HCT116 (cell line): ENCODE data around the gene ESPNL. TPM values are rescaled to one million over a fixed set of nuclear protein-coding genes. Genes with fewer than 3 reads are reported as not detected.

ENCODE experiments used
- ATAC-seq: fragments of 200-7000 bp; cut with Tn5 transposase; 2 replicates; pipeline ENCODE4 v1.9.1; 2020; ENCODE audit warnings: mild to moderate bottlenecking, moderate library complexity
- BruUV-seq: library from RNA; stranded (reverse); fragments of 400-500 nt; replicated peaks from 2 replicates; lab custom pipeline; 2021; lab: Mats Ljungman, UMichigan
- CTCF ChIA-PET: fragments of 300-600 bp; sonication (Branson Sonifier 250); formaldehyde crosslinking; loops from one replicate; lab custom pipeline; 2021; ENCODE audit warnings: antibody characterized with exemption; lab: Charles Lee
- POLR2A ChIA-PET: fragments of 300-600, 350-600 bp; sonication (Branson Sonifier 250); formaldehyde crosslinking; loops from one replicate; lab custom pipeline; 2021; ENCODE audit warnings: antibody characterized with exemption; lab: Charles Lee
- RAD21 ChIA-PET, 2 experiments: fragments of 300-600 bp; sonication (Branson Sonifier 250); formaldehyde crosslinking; loops; one replicate each; lab custom pipeline; 2023; ENCODE audit warnings: low total read pairs in 2 of 2; ENCODE audit not compliant: uncharacterized antibody in 2 of 2, unreplicated experiment in 2 of 2, low non-redundant PET in 1 of 2; lab: Charles Lee
- DNase-seq: peaks from one replicate; pipeline ENCODE4 v3.0.0-alpha.2; 2010; ENCODE audit warnings: low read depth, low spot score
- H2AFZ ChIP-seq: fragments of 200-600 bp; shearing (Covaris generic), sonication (generic); 2 replicates; pipeline ENCODE4 v1.6.1; 2017; ENCODE audit warnings: low read depth, mixed run types, mixed read lengths, antibody characterized with exemption, low read length; ENCODE audit not compliant: poor library complexity, severe bottlenecking
- H3K27ac ChIP-seq: 2 replicates; pipeline ENCODE4 v1.5.1; 2012; ENCODE audit warnings: low read depth, low read length
- H3K27me3 ChIP-seq: fragments of 200-600 bp; sonication (generic); 2 replicates; pipeline ENCODE4 v1.6.1; 2016; ENCODE audit warnings: mixed run types, low read length, mixed read lengths; ENCODE audit not compliant: insufficient read depth
- H3K36me3 ChIP-seq, 2 experiments: fragments of 200-500 bp in 1 of 2; fragments of 200-600 bp in 1 of 2; sonication (Bioruptor generic) in 1 of 2; sonication (generic) in 1 of 2; 2 replicates each; pipeline versions ENCODE4 v1.5.1 to v1.6.1; 2014 to 2016; ENCODE audit warnings: low read length in 2 of 2, inconsistent platforms in 1 of 2, mixed read lengths in 1 of 2, mixed run types in 1 of 2; ENCODE audit not compliant: insufficient read depth in 2 of 2, control insufficient read depth in 1 of 2
- H3K4me1 ChIP-seq, 2 experiments: fragments of 200-600 bp in 1 of 2; sonication (generic) in 1 of 2; 2 replicates each; pipeline versions ENCODE4 v1.5.1 to v1.6.1; 2012 to 2017; ENCODE audit warnings: low read length in 2 of 2, inconsistent platforms in 1 of 2, mild to moderate bottlenecking in 1 of 2, mixed read lengths in 1 of 2, mixed run types in 1 of 2, moderate library complexity in 1 of 2; ENCODE audit not compliant: insufficient read depth in 2 of 2, control insufficient read depth in 1 of 2
- H3K4me2 ChIP-seq: fragments of 200-600 bp; sonication (generic); 2 replicates; pipeline ENCODE4 v1.6.1; 2017; ENCODE audit warnings: mixed run types, low read length, mixed read lengths
- H3K4me3 ChIP-seq, 2 experiments: fragments of 200-600 bp in 1 of 2; sonication (generic) in 1 of 2; replicated peaks in 1 of 2; 2 replicates each; pipeline ENCODE4 v1.5.1; 2011 to 2016; ENCODE audit warnings: low read length in 2 of 2, control low read depth in 1 of 2, low read depth in 1 of 2, mild to moderate bottlenecking in 1 of 2, mixed read lengths in 1 of 2, mixed run types in 1 of 2
- H3K79me2 ChIP-seq: fragments of 200-600 bp; sonication (generic); 2 replicates; pipeline ENCODE4 v1.6.1; 2017; ENCODE audit warnings: mild to moderate bottlenecking, mixed run types, low read length, moderate library complexity, mixed read lengths; ENCODE audit not compliant: insufficient read depth
- H3K9ac ChIP-seq: fragments of 200-600 bp; sonication (generic); 2 replicates; pipeline ENCODE4 v1.6.1; 2016; ENCODE audit warnings: low read length, mixed read lengths
- H3K9me2 ChIP-seq: fragments of 200-600 bp; sonication (generic), shearing (Covaris generic); 2 replicates; pipeline ENCODE4 v1.6.1; 2017; ENCODE audit warnings: mixed run types, mild to moderate bottlenecking, moderate library complexity; ENCODE audit not compliant: insufficient read depth
- H3K9me3 ChIP-seq, 2 experiments: fragments of 200-500 bp in 1 of 2; fragments of 200-600 bp in 1 of 2; sonication (Bioruptor generic) in 1 of 2; sonication (generic) in 1 of 2; 2 replicates each; pipeline ENCODE4 v1.6.1; 2014 to 2017; ENCODE audit warnings: low read length in 2 of 2, mixed read lengths in 2 of 2, inconsistent platforms in 1 of 2, low read depth in 1 of 2, mild to moderate bottlenecking in 1 of 2, mixed run types in 1 of 2, moderate library complexity in 1 of 2; ENCODE audit not compliant: control insufficient read depth in 1 of 2, insufficient read depth in 1 of 2
- H4K20me1 ChIP-seq: fragments of 200-600 bp; sonication (generic), shearing (Covaris generic); 2 replicates; pipeline ENCODE4 v1.6.1; 2017; ENCODE audit warnings: mixed run types, mild to moderate bottlenecking, moderate library complexity; ENCODE audit not compliant: insufficient read depth
- CEBPB ChIP-seq: IDR thresholded peaks from 2 replicates; pipeline ENCODE4 v1.6.1; 2012; ENCODE audit warnings: low read depth
- EGR1 ChIP-seq: IDR thresholded peaks from 2 replicates; pipeline ENCODE4 v1.6.1; 2012; ENCODE audit warnings: low read depth
- ELF1 ChIP-seq: IDR thresholded peaks from 2 replicates; pipeline ENCODE4 v1.6.1; 2012; ENCODE audit warnings: low read depth, borderline replicate concordance
- EZH2 ChIP-seq: fragments of 200-600 bp; sonication (generic); IDR thresholded peaks from 2 replicates; pipeline ENCODE4 v1.6.1; 2017; ENCODE audit warnings: antibody characterized with exemption, mixed run types
- EZH2phosphoT487 ChIP-seq: fragments of 200-600 bp; IDR thresholded peaks from 2 replicates; pipeline ENCODE4 v1.6.1; 2018; ENCODE audit warnings: antibody characterized with exemption, borderline replicate concordance
- FOSL1 ChIP-seq: IDR thresholded peaks from 2 replicates; pipeline ENCODE4 v1.6.1; 2012; ENCODE audit warnings: low read depth
- JUND ChIP-seq: IDR thresholded peaks from 2 replicates; pipeline ENCODE4 v1.6.1; 2012
- POLR2AphosphoS5 ChIP-seq: IDR thresholded peaks from 2 replicates; pipeline ENCODE4 v1.6.1; 2011; ENCODE audit warnings: mild to moderate bottlenecking, low read depth, low read length, moderate library complexity
- RAD21 ChIP-seq: IDR thresholded peaks from 2 replicates; pipeline ENCODE4 v1.6.1; 2012; ENCODE audit warnings: low read depth, mild to moderate bottlenecking
- REST ChIP-seq: IDR thresholded peaks from 2 replicates; pipeline ENCODE4 v1.6.1; 2012; ENCODE audit warnings: low read depth
- SP1 ChIP-seq: IDR thresholded peaks from 2 replicates; pipeline ENCODE4 v1.6.1; 2012; ENCODE audit warnings: low read depth
- SRF ChIP-seq: IDR thresholded peaks from 2 replicates; pipeline ENCODE4 v1.6.1; 2012; ENCODE audit warnings: low read depth
- TCF7L2 ChIP-seq: IDR thresholded peaks from 2 replicates; pipeline ENCODE4 v1.7.0; 2011; ENCODE audit warnings: borderline replicate concordance, inconsistent platforms; ENCODE audit not compliant: insufficient read depth, insufficient read length; ENCODE audit errors: extremely low read depth
- ZNF274 ChIP-seq: fragments of 200-500 bp; sonication (Bioruptor generic); IDR thresholded peaks from 2 replicates; pipeline ENCODE4 v1.6.1; 2014; ENCODE audit warnings: mild to moderate bottlenecking, low read depth, low read length, inconsistent platforms
- intact Hi-C: fragments of 100-400 bp; cut with micrococcal nuclease; formaldehyde crosslinking; loops from 2 replicates; pipeline ENCODE4 v1.10.0; 2022
- total RNA-seq: library from RNA; stranded (reverse); gene quantifications from one replicate; pipeline ENCODE4 v1.2.1, GENCODE V29; 2021; ENCODE audit not compliant: unreplicated experiment
- TF ChIP-seq, protein P1 (sequence below): IDR thresholded peaks from 2 replicates; pipeline ENCODE4 v1.6.1; 2012
- TF ChIP-seq, protein P2 (sequence below), 3 experiments: fragments of 200-600 bp in 1 of 3; sonication (generic) in 1 of 3; IDR thresholded peaks in 2 of 3; conservative IDR thresholded peaks in 1 of 3; 2 replicates each; pipeline ENCODE4 v1.5.1; 2012 to 2017; ENCODE audit warnings: low read depth in 2 of 3, low read length in 2 of 3, antibody characterized with exemption in 1 of 3, borderline replicate concordance in 1 of 3, control low read depth in 1 of 3, mild to moderate bottlenecking in 1 of 3, mixed read lengths in 1 of 3, mixed run types in 1 of 3, moderate library complexity in 1 of 3; ENCODE audit not compliant: insufficient read depth in 1 of 3
- TF ChIP-seq, protein P3 (sequence below): IDR thresholded peaks from 2 replicates; pipeline ENCODE4 v1.6.1; 2012

ESPNL gene
- total RNA-seq, 1 experiment from 2014 or later, result 0.22 TPM

GRCh38 chr2:238099714-238100048 lies 459 bp upstream of the ESPNL start:
- Histone ChIP-seq H3K27ac (no peak overlapping the region), H4K20me1 (no peaks in the 10 kb centered on the region), H2AFZ (no peak overlapping the region), H3K79me2 (no peaks in the 10 kb centered on the region), H3K36me3 (no peaks in the 10 kb centered on the region), H3K4me1 (peaks cover 6 to 15% of the 10 kb centered on the region in 2 experiments; a peak in 3 of 4 replicates), H3K27me3 (no peaks in the 10 kb centered on the region), H3K4me3 (no peak overlapping the region), H3K9ac (no peak overlapping the region), H3K9me2 (no peaks in the 10 kb centered on the region), H3K4me2 (no peak overlapping the region), H3K9me3 (no peaks in the 10 kb centered on the region)
- no peak for TF ChIP-seq FOSL1
- no peak for TF ChIP-seq ZNF274
- no peak for TF ChIP-seq JUND
- TF ChIP-seq, protein P1, sequence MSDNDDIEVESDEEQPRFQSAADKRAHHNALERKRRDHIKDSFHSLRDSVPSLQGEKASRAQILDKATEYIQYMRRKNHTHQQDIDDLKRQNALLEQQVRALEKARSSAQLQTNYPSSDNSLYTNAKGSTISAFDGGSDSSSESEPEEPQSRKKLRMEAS, result no peak
- TF ChIP-seq, protein P2, sequence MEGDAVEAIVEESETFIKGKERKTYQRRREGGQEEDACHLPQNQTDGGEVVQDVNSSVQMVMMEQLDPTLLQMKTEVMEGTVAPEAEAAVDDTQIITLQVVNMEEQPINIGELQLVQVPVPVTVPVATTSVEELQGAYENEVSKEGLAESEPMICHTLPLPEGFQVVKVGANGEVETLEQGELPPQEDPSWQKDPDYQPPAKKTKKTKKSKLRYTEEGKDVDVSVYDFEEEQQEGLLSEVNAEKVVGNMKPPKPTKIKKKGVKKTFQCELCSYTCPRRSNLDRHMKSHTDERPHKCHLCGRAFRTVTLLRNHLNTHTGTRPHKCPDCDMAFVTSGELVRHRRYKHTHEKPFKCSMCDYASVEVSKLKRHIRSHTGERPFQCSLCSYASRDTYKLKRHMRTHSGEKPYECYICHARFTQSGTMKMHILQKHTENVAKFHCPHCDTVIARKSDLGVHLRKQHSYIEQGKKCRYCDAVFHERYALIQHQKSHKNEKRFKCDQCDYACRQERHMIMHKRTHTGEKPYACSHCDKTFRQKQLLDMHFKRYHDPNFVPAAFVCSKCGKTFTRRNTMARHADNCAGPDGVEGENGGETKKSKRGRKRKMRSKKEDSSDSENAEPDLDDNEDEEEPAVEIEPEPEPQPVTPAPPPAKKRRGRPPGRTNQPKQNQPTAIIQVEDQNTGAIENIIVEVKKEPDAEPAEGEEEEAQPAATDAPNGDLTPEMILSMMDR (IDR thresholded peaks at IDR 0.05 in 2 of 3, conservative IDR thresholded peaks at IDR 0.05 in 1 of 3; ENCODE audit: borderline replicate concordance in 1 of 3, insufficient read depth in 1 of 3, low read depth in 2 of 3, low read length in 2 of 3), result no peak
- TF ChIP-seq CEBPB, result no peak
- no peak for TF ChIP-seq SP1
- no peak for TF ChIP-seq EZH2phosphoT487
- TF ChIP-seq SRF, result no peak
- no peak for TF ChIP-seq EZH2
- TF ChIP-seq TCF7L2, result no peak
- no peak for TF ChIP-seq RAD21
- TF ChIP-seq EGR1, result no peak
- TF ChIP-seq ELF1, result no peak
- no peak for TF ChIP-seq POLR2AphosphoS5
- no peak for TF ChIP-seq REST
- TF ChIP-seq, protein P3, sequence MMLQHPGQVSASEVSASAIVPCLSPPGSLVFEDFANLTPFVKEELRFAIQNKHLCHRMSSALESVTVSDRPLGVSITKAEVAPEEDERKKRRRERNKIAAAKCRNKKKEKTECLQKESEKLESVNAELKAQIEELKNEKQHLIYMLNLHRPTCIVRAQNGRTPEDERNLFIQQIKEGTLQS, result no peak
- ChIA-PET CTCF (no interaction called here), RAD21 (no interaction called here), POLR2A (no interaction called here)
- DNase-seq (no peak), ATAC-seq (no peak)
- BruUV-seq, result no TSS peak
- intact Hi-C loops, result loop anchor here (2.0 kb wide), 1 partner anchor 177 kb away; no protein-coding TSS in a partner anchor
